Fibroblast of lung (primary cell): ENCODE measurements around the gene VEPH1. TPM values are rescaled to one million over a fixed set of nuclear protein-coding genes. Genes with fewer than 3 reads are reported as not detected.
A peak's percentile ranks its signal among the peaks of the same experiment; 100 is the strongest.

Source experiments
- DNase-seq, 2 donors: peaks; one replicate each; pipeline versions ENCODE4 v3.0.0 to v3.0.0-alpha.2; 2010; ENCODE audit warnings: low read depth in 2 of 2
- H2AFZ ChIP-seq: 2 replicates; pipeline ENCODE4 v1.5.1; 2012; ENCODE audit warnings: low read length, control low read depth, inconsistent platforms
- H3K27ac ChIP-seq: 2 replicates; pipeline ENCODE4 v1.5.1; 2011; ENCODE audit warnings: low read length, control low read depth; ENCODE audit not compliant: insufficient read depth
- H3K27me3 ChIP-seq: 2 replicates; pipeline ENCODE4 v1.5.1; 2011; ENCODE audit warnings: mild to moderate bottlenecking, low read length; ENCODE audit not compliant: control insufficient read depth, insufficient read depth
- H3K36me3 ChIP-seq: 2 replicates; pipeline ENCODE4 v1.5.1; 2011; ENCODE audit warnings: low read length; ENCODE audit not compliant: control insufficient read depth, insufficient read depth
- H3K4me1 ChIP-seq: 2 replicates; pipeline ENCODE4 v1.5.1; 2011; ENCODE audit warnings: low read length; ENCODE audit not compliant: control insufficient read depth, insufficient read depth; ENCODE audit errors: extremely low read depth
- H3K4me2 ChIP-seq: 2 replicates; pipeline ENCODE4 v1.5.1; 2011; ENCODE audit warnings: low read length, control low read depth; ENCODE audit not compliant: insufficient read depth; ENCODE audit errors: extremely low read depth
- H3K4me3 ChIP-seq, 4 experiments: fragments of 200-600 bp in 1 of 4; sonication (generic) in 1 of 4; replicated peaks in 1 of 4; 2 replicates each; pipeline ENCODE4 v1.5.1; 2011 to 2016; ENCODE audit warnings: low read length in 4 of 4, low read depth in 3 of 4, mild to moderate bottlenecking in 3 of 4, control low read depth in 2 of 4, inconsistent platforms in 1 of 4, mixed read lengths in 1 of 4; ENCODE audit not compliant: insufficient read depth in 1 of 4; ENCODE audit errors: control extremely low read depth in 1 of 4
- H3K79me2 ChIP-seq: 2 replicates; pipeline ENCODE4 v1.5.1; 2012; ENCODE audit warnings: mild to moderate bottlenecking, low read length, inconsistent platforms; ENCODE audit not compliant: control insufficient read depth, insufficient read depth
- H3K9ac ChIP-seq: 2 replicates; pipeline ENCODE4 v1.5.1; 2011; ENCODE audit warnings: mild to moderate bottlenecking, low read length, control low read depth; ENCODE audit not compliant: insufficient read depth
- H3K9me3 ChIP-seq: 2 replicates; pipeline ENCODE4 v1.5.1; 2012; ENCODE audit warnings: low read depth, low read length; ENCODE audit not compliant: control insufficient read depth, insufficient read depth
- H4K20me1 ChIP-seq: 2 replicates; pipeline ENCODE4 v1.5.1; 2011; ENCODE audit warnings: low read length; ENCODE audit not compliant: control insufficient read depth, insufficient read depth; ENCODE audit errors: extremely low read depth
- EZH2 ChIP-seq: IDR thresholded peaks from 2 replicates; pipeline ENCODE4 v1.5.1; 2012; ENCODE audit warnings: low read length, control low read depth, mild to moderate bottlenecking; ENCODE audit errors: missing control alignments
- polyA plus RNA-seq, 2 donors: library from polyadenylated mRNA; depleted of rRNA in 1 of 2; stranded (reverse) in 1 of 2; unstranded in 1 of 2; fragments of >200 nt; gene quantifications; 2 replicates each; pipeline ENCODE4 v1.2.1, GENCODE V29; 2011 to 2012; ENCODE audit warnings: missing spikeins in 1 of 2
- total RNA-seq: library from RNA; depleted of rRNA; stranded (reverse); fragments of >200 nt; gene quantifications from 2 replicates; pipeline ENCODE4 v1.2.1, GENCODE V29; 2014
- TF ChIP-seq, protein P1 (sequence below), 2 donors: IDR thresholded peaks in 1 of 2; conservative IDR thresholded peaks in 1 of 2; 1 replicate in 1 of 2; 2 replicates in 1 of 2; pipeline ENCODE4 v1.5.1; 2011 to 2012; ENCODE audit warnings: low read length in 2 of 2, control low read depth in 1 of 2, inconsistent platforms in 1 of 2, low read depth in 1 of 2, mild to moderate bottlenecking in 1 of 2

VEPH1 gene
- total and polyA plus RNA-seq, 2 donors (not counting 1 experiment from before 2014, with no cell fraction given): 13.1 to 34.7 TPM

- Histone ChIP-seq H3K27ac (no peak overlapping the region), H2AFZ (no peak overlapping the region), H3K79me2 (no peaks in the 10 kb centered on the region), H3K9ac (no peak overlapping the region), H3K4me3 (no peak overlapping the region), H3K9me3 (no peaks in the 10 kb centered on the region), H3K36me3 (no peaks in the 10 kb centered on the region), H3K4me2 (no peak overlapping the region), H4K20me1 (no peaks in the 10 kb centered on the region), H3K4me1 (peaks cover 5% of the 10 kb centered on the region), H3K27me3 (no peaks in the 10 kb centered on the region)
- TF ChIP-seq, protein P1, sequence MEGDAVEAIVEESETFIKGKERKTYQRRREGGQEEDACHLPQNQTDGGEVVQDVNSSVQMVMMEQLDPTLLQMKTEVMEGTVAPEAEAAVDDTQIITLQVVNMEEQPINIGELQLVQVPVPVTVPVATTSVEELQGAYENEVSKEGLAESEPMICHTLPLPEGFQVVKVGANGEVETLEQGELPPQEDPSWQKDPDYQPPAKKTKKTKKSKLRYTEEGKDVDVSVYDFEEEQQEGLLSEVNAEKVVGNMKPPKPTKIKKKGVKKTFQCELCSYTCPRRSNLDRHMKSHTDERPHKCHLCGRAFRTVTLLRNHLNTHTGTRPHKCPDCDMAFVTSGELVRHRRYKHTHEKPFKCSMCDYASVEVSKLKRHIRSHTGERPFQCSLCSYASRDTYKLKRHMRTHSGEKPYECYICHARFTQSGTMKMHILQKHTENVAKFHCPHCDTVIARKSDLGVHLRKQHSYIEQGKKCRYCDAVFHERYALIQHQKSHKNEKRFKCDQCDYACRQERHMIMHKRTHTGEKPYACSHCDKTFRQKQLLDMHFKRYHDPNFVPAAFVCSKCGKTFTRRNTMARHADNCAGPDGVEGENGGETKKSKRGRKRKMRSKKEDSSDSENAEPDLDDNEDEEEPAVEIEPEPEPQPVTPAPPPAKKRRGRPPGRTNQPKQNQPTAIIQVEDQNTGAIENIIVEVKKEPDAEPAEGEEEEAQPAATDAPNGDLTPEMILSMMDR (conservative IDR thresholded peaks at IDR 0.05 in 1 of 2, IDR thresholded peaks at IDR 0.05 in 1 of 2; ENCODE audit: low read depth in 1 of 2, low read length in 2 of 2): no peak
- no peak for TF ChIP-seq EZH2
- DNase-seq: no peak
Observed at GRCh38 chr3:157498371-157498770, 4.8 kb downstream of the VEPH1 start.

GRCh38 chr3:157495846-157496245 is 7.4 kb downstream of the VEPH1 start:
- no peaks in the 10 kb centered on the region for H3K9me3 ChIP-seq
- no peak overlapping the region for H3K9ac ChIP-seq
- DNase-seq: no peak
- no peak for TF ChIP-seq EZH2
- TF ChIP-seq, protein P1 (conservative IDR thresholded peaks at IDR 0.05 in 1 of 2, IDR thresholded peaks at IDR 0.05 in 1 of 2; ENCODE audit: low read depth in 1 of 2, low read length in 2 of 2): no peak
- H3K4me2 ChIP-seq: no peak overlapping the region
- no peaks in the 10 kb centered on the region for H3K79me2 ChIP-seq
- H4K20me1 ChIP-seq: no peaks in the 10 kb centered on the region
- no peak overlapping the region for H3K27ac ChIP-seq
- H3K4me1 ChIP-seq: peaks cover 5% of the 10 kb centered on the region
- no peaks in the 10 kb centered on the region for H3K36me3 ChIP-seq
- no peak overlapping the region for H2AFZ ChIP-seq
- no peaks in the 10 kb centered on the region for H3K27me3 ChIP-seq
- H3K4me3 ChIP-seq: no peak overlapping the region

DNA sequence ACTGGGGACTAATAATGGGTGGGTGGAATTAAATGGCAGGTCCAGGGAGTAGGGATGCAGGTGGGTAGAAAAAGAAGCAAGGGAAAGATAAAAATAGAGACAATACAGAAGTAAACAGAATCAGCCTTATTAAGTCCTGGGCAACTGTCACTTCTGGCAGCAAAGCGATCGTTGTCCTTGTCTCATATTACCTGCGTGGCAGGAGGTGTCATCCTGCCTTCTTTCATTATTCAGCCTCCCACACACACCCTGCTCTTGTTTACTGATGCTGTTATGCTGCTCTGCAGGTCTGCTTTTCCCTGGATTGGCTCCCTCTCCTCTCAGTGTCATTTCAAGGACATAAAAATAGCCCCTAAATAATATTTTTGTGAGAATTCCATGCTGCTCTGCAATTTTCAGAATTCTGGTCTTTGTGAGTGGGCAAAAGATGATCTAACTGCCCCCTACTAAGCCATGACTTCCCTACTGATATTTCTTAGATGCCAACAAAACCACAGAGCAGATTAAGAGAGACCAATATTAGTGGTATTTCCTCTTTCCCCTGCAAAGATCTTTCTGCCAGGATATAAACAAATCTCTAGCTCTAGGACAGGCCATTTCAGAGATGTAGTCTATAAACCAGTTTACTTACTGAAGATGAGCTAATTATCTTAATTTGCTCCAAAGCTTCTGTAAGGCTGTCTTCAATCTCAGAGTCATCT is 8.5 kb downstream of the VEPH1 start:
- Histone ChIP-seq H3K79me2 (no peaks in the 10 kb centered on the region), H3K27ac (no peak overlapping the region), H3K4me3 (no peak overlapping the region), H3K27me3 (no peaks in the 10 kb centered on the region), H3K4me2 (no peak overlapping the region), H3K36me3 (no peaks in the 10 kb centered on the region), H3K9me3 (no peaks in the 10 kb centered on the region), H2AFZ (no peak overlapping the region), H3K4me1 (peaks cover 5% of the 10 kb centered on the region), H3K9ac (no peak overlapping the region), H4K20me1 (no peaks in the 10 kb centered on the region)
- DNase-seq: peak in 1 of 2 donors; percentile 60
- TF ChIP-seq EZH2: no peak
- TF ChIP-seq, protein P1 (conservative IDR thresholded peaks at IDR 0.05 in 1 of 2, IDR thresholded peaks at IDR 0.05 in 1 of 2; ENCODE audit: low read depth in 1 of 2, low read length in 2 of 2): no peak
